ENCODE results near the gene ARHGDIB.

Gene ARHGDIB

DNA sequence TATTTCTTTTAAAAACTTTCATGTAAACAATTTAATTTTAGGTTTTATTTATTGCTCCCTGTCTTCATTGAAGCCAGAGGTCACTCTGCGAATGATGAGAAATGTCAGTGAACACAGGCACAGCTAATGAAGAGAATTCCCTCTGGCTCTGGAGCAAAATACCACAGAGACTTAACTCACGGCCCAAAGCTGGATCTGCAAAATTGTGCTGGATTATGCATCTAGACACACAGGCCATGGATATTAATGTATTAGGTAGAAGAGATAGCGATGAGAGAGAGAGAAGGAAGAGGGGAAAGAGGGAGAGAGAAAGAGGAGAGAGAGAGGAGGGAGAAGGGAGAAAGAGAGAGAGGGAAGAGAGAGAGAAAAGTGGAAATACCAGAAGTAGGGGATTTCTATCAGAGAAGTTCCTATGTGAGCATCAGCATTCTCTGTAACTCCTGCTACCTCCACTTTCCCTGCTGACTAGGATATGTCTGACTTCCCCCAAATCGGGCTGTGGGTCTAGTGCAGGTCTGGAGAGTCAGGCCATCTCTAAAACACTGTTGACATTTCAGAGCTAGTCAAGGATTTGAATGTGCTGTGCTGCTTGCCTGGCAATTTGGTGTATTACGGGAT is 3.7 kb downstream of the ARHGDIB start:
- H3K36me3 ChIP-seq (ENCODE audit: insufficient read depth, low read length): no peaks in the 10 kb centered on the region
- no peak overlapping the region for H2AFZ ChIP-seq (ENCODE audit: low read length, unreplicated experiment)
- no peak overlapping the region for H3K4me3 ChIP-seq (ENCODE audit: low read depth, low read length)
- no peak overlapping the region for H3K27ac ChIP-seq (ENCODE audit: low read depth, low read length)
- peaks cover 15% of the 10 kb centered on the region for H3K4me1 ChIP-seq (ENCODE audit: control insufficient read depth, insufficient read depth, low read length, unreplicated experiment)
- H3K79me2 ChIP-seq (ENCODE audit: control insufficient read depth, insufficient read depth, low read length, unreplicated experiment): no peaks in the 10 kb centered on the region
- H3K27me3 ChIP-seq (ENCODE audit: insufficient read depth, low read length): no peaks in the 10 kb centered on the region

DNA sequence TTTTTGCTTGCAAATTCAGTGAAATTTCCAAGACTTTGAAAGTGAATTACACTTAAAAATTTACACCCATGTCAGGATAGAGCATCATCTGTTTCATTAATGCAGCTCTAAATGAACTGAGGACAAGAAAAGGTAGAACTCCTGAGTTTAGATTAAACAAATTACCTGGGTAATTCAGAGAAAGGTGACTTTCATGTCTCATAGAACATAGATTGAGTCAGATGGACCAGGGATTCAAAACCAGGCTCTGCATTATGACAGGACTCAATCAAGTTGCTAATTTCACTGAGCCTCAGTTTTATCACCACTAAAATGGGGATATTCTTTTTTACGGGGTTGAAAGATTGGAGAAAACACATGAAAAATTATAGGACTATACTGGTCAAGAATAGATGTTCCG is 4.5 kb downstream of the ARHGDIB start:
- Histone ChIP-seq H3K79me2 (ENCODE audit: control insufficient read depth, insufficient read depth, low read length, unreplicated experiment) (no peaks in the 10 kb centered on the region), H3K27me3 (ENCODE audit: insufficient read depth, low read length) (no peaks in the 10 kb centered on the region), H3K36me3 (ENCODE audit: insufficient read depth, low read length) (no peaks in the 10 kb centered on the region), H2AFZ (ENCODE audit: low read length, unreplicated experiment) (no peak overlapping the region), H3K4me3 (ENCODE audit: low read depth, low read length) (no peak overlapping the region), H3K27ac (ENCODE audit: low read depth, low read length) (no peak overlapping the region), H3K4me1 (ENCODE audit: control insufficient read depth, insufficient read depth, low read length, unreplicated experiment) (peaks cover 23% of the 10 kb centered on the region)

DNA sequence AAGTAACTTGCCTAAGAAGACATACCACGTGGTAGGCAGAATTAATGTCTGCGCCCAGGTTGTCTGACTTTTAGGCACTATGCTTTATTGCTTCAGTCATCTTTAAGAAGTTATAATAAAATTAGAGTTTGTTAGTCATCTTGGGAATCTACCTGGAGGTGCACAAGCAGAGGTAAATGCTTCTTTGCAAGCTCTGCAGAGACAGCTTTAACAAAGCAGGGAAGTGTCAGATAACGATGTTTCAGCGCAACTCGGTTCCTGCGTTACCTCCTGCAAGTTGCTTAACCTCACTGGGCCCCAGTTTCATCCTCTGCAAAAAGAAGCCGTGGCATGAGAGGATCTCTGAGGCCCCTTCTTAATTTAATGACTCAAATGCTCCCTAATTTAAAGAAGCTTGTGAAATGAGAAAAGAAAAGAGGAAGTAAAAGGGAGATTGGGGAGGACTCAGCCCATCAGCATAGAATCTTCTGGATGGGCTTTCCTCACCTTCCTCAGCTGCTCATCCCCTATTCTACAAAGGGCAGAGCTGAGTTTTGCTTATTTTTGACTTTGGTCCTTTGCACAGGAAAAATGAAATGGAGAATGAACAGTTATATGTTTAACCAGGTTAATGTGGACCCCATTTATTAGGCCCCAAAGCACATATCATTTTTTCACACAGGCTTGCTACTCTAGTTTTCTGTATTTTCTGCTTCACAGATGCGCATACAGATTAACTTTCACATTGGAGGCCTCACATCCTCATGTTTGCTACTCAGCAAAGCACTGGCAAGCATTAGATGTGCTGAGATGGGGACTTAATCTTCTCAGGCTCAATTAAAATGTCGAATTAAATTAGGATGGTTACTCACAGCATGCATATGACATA is 5.1 kb downstream of the ARHGDIB start:
- peaks cover 24% of the 10 kb centered on the region for H3K4me1 ChIP-seq (ENCODE audit: control insufficient read depth, insufficient read depth, low read length, unreplicated experiment)
- no peaks in the 10 kb centered on the region for H3K79me2 ChIP-seq (ENCODE audit: control insufficient read depth, insufficient read depth, low read length, unreplicated experiment)
- no peaks in the 10 kb centered on the region for H3K27me3 ChIP-seq (ENCODE audit: insufficient read depth, low read length)
- no peak overlapping the region for H3K27ac ChIP-seq (ENCODE audit: low read depth, low read length)
- H2AFZ ChIP-seq (ENCODE audit: low read length, unreplicated experiment): no peak overlapping the region
- no peaks in the 10 kb centered on the region for H3K36me3 ChIP-seq (ENCODE audit: insufficient read depth, low read length)
- H3K4me3 ChIP-seq (ENCODE audit: low read depth, low read length): no peak overlapping the region

DNA sequence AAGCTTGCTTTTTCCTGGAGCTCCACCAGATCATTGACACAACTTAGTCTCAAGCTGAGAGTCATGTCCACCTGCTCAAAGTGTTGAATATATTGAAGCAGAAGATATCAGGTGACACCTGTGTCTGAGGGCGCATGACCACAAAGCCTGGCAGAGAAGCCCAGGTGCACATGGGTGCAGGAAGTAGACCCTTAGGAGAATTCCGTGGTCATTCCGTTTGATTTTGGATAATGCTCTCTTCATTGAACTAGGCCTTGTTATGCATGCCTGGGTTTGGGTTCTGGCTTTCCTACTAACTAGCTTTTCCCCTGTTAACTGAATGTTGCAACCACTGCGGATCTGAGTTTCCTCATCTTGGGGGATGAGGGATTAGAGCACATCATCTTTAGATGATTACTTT is 7.1 kb downstream of the ARHGDIB start:
- peaks cover 24% of the 10 kb centered on the region for H3K4me1 ChIP-seq (ENCODE audit: control insufficient read depth, insufficient read depth, low read length, unreplicated experiment)
- no peaks in the 10 kb centered on the region for H3K36me3 ChIP-seq (ENCODE audit: insufficient read depth, low read length)
- H3K27me3 ChIP-seq (ENCODE audit: insufficient read depth, low read length): no peaks in the 10 kb centered on the region
- no peak overlapping the region for H3K4me3 ChIP-seq (ENCODE audit: low read depth, low read length)
- no peak overlapping the region for H2AFZ ChIP-seq (ENCODE audit: low read length, unreplicated experiment)
- no peak overlapping the region for H3K27ac ChIP-seq (ENCODE audit: low read depth, low read length)
- H3K79me2 ChIP-seq (ENCODE audit: control insufficient read depth, insufficient read depth, low read length, unreplicated experiment): no peaks in the 10 kb centered on the region

DNA sequence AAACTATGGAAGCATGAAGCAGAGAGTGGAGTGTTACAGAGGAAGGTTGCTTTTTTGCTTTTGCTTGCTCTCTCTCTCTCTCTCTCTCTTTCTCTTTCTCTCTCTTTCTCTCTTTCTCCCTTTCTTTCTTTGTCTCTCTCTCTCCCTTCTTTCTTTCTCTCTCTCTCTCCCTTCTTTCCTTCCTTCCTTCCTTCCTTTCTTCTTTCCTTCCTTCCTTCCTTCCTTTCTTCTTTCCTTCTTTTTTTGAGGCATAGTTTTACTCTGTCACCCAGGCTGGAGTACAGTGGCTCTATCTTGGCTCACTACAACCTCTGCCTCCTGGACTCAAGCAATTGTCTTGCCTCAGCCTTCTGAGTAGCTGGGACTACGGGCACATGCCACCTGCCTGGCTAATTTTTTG is 7.6 kb downstream of the ARHGDIB start:
- no peak overlapping the region for H3K4me3 ChIP-seq (ENCODE audit: low read depth, low read length)
- H3K36me3 ChIP-seq (ENCODE audit: insufficient read depth, low read length): no peaks in the 10 kb centered on the region
- peaks cover 30% of the 10 kb centered on the region for H3K4me1 ChIP-seq (ENCODE audit: control insufficient read depth, insufficient read depth, low read length, unreplicated experiment)
- H3K27ac ChIP-seq (ENCODE audit: low read depth, low read length): no peak overlapping the region
- no peaks in the 10 kb centered on the region for H3K79me2 ChIP-seq (ENCODE audit: control insufficient read depth, insufficient read depth, low read length, unreplicated experiment)
- no peak overlapping the region for H2AFZ ChIP-seq (ENCODE audit: low read length, unreplicated experiment)
- no peaks in the 10 kb centered on the region for H3K27me3 ChIP-seq (ENCODE audit: insufficient read depth, low read length)

DNA sequence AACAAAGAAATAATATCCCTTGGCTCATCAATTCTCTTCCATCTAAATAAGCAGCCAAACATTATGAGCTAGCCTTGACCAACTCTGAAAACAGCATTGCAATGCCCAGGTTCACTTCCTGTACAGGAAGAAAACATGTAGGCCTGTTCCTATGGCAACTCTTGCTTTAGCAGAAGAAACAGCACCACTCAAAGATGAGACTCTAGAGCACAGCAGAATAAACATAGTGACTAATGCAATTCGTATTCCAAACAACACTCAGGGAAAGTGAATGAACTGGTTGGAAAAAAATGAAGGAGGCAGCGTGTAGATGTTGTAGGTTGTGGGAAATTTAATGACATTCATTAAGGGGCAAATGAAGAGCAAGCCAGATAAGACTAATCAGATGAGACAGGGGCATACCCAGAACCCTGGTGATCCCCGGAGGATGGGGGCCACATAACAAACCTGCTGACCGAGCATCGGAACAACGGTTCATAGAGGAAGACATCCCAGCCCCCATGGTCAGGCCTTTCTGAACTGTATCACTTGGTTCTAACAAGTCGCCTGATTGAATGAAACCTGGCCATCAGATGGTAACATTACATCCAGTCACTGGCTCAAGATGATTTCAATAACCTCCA is 9.0 kb downstream of the ARHGDIB start:
- no peaks in the 10 kb centered on the region for H3K27me3 ChIP-seq (ENCODE audit: insufficient read depth, low read length)

DNA sequence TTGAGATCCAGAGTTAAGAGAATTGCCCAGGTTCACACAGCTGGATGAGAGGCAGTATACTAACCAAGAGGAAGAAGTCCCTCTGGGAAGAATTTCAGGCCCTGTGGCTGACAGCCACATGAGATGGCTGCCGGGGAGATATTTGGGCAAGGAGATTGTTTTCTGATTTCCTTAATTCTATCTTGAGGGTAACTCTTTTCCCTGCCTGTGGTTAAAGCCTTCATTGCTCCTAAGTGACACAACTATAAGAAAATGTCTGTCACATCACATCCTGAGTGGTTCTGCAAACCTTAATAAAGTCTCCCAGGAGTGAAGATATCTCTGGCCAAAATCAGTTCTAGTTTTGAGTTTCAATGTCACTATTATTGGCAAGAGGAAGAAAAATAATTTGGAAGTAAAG is 9.6 kb downstream of the ARHGDIB start:
- Histone ChIP-seq H3K4me3 (ENCODE audit: low read depth, low read length) (peak overlapping the region; percentile 36; the same call in 1 of the 2 replicates), H3K27me3 (ENCODE audit: insufficient read depth, low read length) (no peaks in the 10 kb centered on the region), H3K4me1 (ENCODE audit: control insufficient read depth, insufficient read depth, low read length, unreplicated experiment) (peaks cover 42% of the 10 kb centered on the region), H3K36me3 (ENCODE audit: insufficient read depth, low read length) (no peaks in the 10 kb centered on the region), H3K79me2 (ENCODE audit: control insufficient read depth, insufficient read depth, low read length, unreplicated experiment) (no peaks in the 10 kb centered on the region), H2AFZ (ENCODE audit: low read length, unreplicated experiment) (peak overlapping the region; percentile 97), H3K27ac (ENCODE audit: low read depth, low read length) (peak overlapping the region; percentile 87)

More for the DNA sequence above, 9.0 kb downstream of the ARHGDIB start:
- Histone ChIP-seq H3K36me3 (ENCODE audit: insufficient read depth, low read length) (no peaks in the 10 kb centered on the region), H3K4me1 (ENCODE audit: control insufficient read depth, insufficient read depth, low read length, unreplicated experiment) (peaks cover 36% of the 10 kb centered on the region), H2AFZ (ENCODE audit: low read length, unreplicated experiment) (peak overlapping the region; percentile 54), H3K27ac (ENCODE audit: low read depth, low read length) (peak overlapping the region; percentile 87), H3K79me2 (ENCODE audit: control insufficient read depth, insufficient read depth, low read length, unreplicated experiment) (no peaks in the 10 kb centered on the region), H3K4me3 (ENCODE audit: low read depth, low read length) (peak overlapping the region; percentile 10; the same call in 1 of the 2 replicates)

DNA sequence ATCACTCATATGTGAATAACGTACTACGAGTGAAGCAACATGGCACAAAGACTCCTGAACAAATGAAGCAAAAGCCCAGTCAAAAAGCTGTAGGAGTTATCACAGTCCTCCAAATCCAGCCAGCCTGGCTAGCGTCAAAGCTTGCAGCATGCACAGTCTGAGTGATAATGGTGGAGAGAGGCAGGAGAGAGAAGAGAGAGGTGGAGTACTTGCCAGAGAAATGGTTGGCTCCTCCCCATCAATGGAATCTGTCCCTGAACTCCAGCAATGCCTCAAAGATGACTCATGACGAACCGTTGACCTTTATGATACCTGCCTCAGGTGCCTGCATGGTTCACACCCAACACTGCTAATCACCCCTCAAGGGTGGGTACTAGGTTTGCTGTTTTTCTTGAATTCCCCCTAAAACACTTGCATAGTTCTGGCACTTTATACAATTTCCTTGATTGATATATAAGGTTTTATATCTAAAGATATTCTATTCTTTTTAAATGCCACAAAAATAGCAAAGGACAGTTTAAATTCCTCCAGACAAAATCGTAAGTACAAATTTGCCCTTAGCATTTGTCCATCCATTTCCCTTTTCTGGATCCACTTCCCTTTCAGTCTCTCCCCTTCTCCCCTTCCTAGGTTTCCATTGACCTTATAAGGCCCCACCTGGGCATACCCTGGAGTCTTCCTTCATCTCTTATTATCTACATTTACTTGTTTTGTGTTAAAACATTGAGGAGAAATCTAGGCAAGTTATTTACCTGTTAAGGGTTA is 10.2 kb downstream of the ARHGDIB start:
- peak overlapping the region; percentile 87 for H3K27ac ChIP-seq (ENCODE audit: low read depth, low read length)
- no peaks in the 10 kb centered on the region for H3K27me3 ChIP-seq (ENCODE audit: insufficient read depth, low read length)
- H3K4me1 ChIP-seq (ENCODE audit: control insufficient read depth, insufficient read depth, low read length, unreplicated experiment): peaks cover 49% of the 10 kb centered on the region
- no peaks in the 10 kb centered on the region for H3K36me3 ChIP-seq (ENCODE audit: insufficient read depth, low read length)
- no peaks in the 10 kb centered on the region for H3K79me2 ChIP-seq (ENCODE audit: control insufficient read depth, insufficient read depth, low read length, unreplicated experiment)
- H3K4me3 ChIP-seq (ENCODE audit: low read depth, low read length): peak overlapping the region; percentile 36; the same call in 1 of the 2 replicates
- peak overlapping the region; percentile 97 for H2AFZ ChIP-seq (ENCODE audit: low read length, unreplicated experiment)

DNA sequence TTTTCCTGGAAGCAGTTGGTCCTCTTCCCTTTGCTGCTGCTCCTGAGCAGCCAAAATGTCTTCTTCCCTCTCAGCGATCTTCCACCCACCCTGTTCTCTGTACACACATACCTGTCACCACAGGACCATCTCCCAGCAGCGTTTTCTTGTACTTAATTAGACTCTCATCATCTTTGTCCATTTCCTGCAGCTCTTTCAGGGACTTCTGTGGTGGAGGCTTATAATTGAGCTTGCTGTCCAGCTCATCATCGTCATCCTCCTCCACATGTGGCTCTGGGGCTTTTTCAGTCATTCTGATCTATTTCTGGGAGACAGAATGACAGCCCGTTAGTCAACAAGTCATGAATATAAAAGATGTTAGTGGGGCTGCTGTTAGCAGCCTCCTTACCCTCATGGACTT is 11.0 kb downstream of the ARHGDIB start:
- H3K27ac ChIP-seq (ENCODE audit: low read depth, low read length): no peak overlapping the region

DNA sequence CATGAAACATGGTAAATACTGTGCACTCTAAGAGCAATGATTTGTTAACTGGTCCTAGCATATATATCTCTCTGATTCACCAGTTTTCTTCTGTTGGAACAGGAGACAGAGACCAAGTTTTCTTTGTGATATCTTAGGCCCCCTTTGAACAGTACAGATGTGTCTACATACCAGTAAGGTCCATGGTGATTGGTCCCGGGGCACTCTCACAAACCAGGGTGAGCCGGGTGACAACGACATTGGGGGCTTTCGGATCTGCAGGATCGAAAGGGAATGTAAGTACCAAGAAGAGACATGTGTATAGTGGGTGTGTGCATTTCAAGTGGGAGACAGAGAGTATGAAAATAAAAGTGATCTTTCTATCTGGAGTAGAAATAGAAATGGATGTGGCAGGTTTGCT is 11.8 kb downstream of the ARHGDIB start:
- H3K36me3 ChIP-seq (ENCODE audit: insufficient read depth, low read length): no peaks in the 10 kb centered on the region
- no peaks in the 10 kb centered on the region for H3K79me2 ChIP-seq (ENCODE audit: control insufficient read depth, insufficient read depth, low read length, unreplicated experiment)
- no peaks in the 10 kb centered on the region for H3K27me3 ChIP-seq (ENCODE audit: insufficient read depth, low read length)
- H2AFZ ChIP-seq (ENCODE audit: low read length, unreplicated experiment): no peak overlapping the region
- peaks cover 51% of the 10 kb centered on the region for H3K4me1 ChIP-seq (ENCODE audit: control insufficient read depth, insufficient read depth, low read length, unreplicated experiment)
- H3K27ac ChIP-seq (ENCODE audit: low read depth, low read length): no peak overlapping the region
- H3K4me3 ChIP-seq (ENCODE audit: low read depth, low read length): no peak overlapping the region

More for the DNA sequence above, 11.0 kb downstream of the ARHGDIB start:
- no peaks in the 10 kb centered on the region for H3K27me3 ChIP-seq (ENCODE audit: insufficient read depth, low read length)
- no peak overlapping the region for H3K4me3 ChIP-seq (ENCODE audit: low read depth, low read length)
- H3K4me1 ChIP-seq (ENCODE audit: control insufficient read depth, insufficient read depth, low read length, unreplicated experiment): peaks cover 51% of the 10 kb centered on the region
- H3K79me2 ChIP-seq (ENCODE audit: control insufficient read depth, insufficient read depth, low read length, unreplicated experiment): no peaks in the 10 kb centered on the region
- H2AFZ ChIP-seq (ENCODE audit: low read length, unreplicated experiment): no peak overlapping the region
- H3K36me3 ChIP-seq (ENCODE audit: insufficient read depth, low read length): no peaks in the 10 kb centered on the region
